ENCODE results near the gene PLBD1.

PLBD1 gene

GRCh38 chr12:14532152-14532551 is 35.5 kb downstream of the PLBD1 start:
- no peaks in the 10 kb centered on the region for H3K9me3 ChIP-seq (ENCODE audit: control insufficient read depth, insufficient read depth, low read length)
- H3K36me3 ChIP-seq (ENCODE audit: control insufficient read depth, insufficient read depth, low read length) = no peaks in the 10 kb centered on the region
- no peaks in the 10 kb centered on the region for H3K27me3 ChIP-seq (ENCODE audit: control insufficient read depth, insufficient read depth, low read length)
- H3K9ac ChIP-seq (ENCODE audit: low read depth, low read length) = no peak overlapping the region
- no peak overlapping the region for H3K4me3 ChIP-seq (ENCODE audit: low read depth, low read length)
- H3K4me1 ChIP-seq (ENCODE audit: control insufficient read depth, insufficient read depth, low read length) = no peaks in the 10 kb centered on the region

DNA sequence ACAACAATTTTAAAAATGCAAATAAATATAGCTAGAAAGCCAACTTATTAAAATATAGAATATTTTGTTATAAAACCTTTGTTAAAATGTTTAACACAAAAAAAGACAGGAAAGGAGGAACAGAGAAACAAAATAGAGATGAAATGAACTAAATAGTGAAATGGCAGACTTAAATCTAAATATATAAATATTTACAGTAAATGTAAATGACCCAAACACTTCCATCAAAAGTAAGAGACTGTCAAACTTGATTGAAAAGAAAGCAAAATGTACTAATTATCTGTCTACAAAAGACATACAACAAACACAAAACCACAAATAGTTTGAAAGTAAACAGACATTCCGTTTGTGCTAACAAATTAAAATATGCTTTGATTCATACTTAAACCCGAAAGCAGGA is 41.7 kb downstream of the PLBD1 start:
- no peaks in the 10 kb centered on the region for H3K36me3 ChIP-seq (ENCODE audit: control insufficient read depth, insufficient read depth, low read length)
- H3K9ac ChIP-seq (ENCODE audit: low read depth, low read length) = no peak overlapping the region
- H3K27me3 ChIP-seq (ENCODE audit: control insufficient read depth, insufficient read depth, low read length) = no peaks in the 10 kb centered on the region
- no peak overlapping the region for H3K4me3 ChIP-seq (ENCODE audit: low read depth, low read length)
- no peaks in the 10 kb centered on the region for H3K9me3 ChIP-seq (ENCODE audit: control insufficient read depth, insufficient read depth, low read length)
- H3K4me1 ChIP-seq (ENCODE audit: control insufficient read depth, insufficient read depth, low read length) = no peaks in the 10 kb centered on the region

DNA sequence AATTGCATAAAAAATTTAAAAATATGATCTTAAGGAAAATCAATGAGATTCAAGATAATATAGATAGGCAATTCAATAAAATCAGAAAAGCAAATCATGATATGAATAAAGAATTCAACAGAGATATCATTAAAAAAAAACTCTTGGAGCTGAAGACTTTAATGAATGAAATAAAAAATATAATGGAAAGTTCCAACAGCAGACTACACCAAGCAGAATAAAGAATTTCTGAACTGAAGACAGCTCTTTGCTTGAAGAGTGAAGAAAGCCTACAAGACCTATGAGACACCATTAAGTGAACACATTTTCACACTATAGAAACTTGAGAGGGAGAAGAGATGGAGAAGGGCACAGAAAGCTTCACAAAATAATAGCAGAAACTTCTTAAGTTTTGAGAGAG is 45.9 kb downstream of the PLBD1 start:
- no peak overlapping the region for H3K9ac ChIP-seq (ENCODE audit: low read depth, low read length)
- H3K4me3 ChIP-seq (ENCODE audit: low read depth, low read length) = no peak overlapping the region
- H3K36me3 ChIP-seq (ENCODE audit: control insufficient read depth, insufficient read depth, low read length) = no peaks in the 10 kb centered on the region

DNA sequence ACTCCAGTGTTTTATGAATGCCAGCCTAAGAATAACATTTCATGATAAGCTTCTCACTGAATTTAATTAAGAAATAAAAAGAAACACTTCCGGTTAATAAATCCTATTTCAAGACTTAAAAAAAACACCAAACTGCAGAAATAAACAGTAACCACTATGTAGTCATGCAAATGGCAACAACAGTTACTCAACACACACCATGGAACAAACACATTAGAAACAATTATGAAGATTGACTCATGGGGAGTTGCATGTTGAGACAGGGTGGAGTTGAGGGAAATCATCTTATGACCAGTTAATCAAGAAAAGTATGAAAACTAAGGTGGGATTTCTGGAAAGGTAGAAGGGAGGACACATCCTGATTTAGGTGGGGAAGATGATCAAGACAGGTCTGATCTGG is 52.7 kb downstream of the PLBD1 start:
- no peaks in the 10 kb centered on the region for H3K27me3 ChIP-seq (ENCODE audit: control insufficient read depth, insufficient read depth, low read length)
- H3K9ac ChIP-seq (ENCODE audit: low read depth, low read length) = no peak overlapping the region
- H3K36me3 ChIP-seq (ENCODE audit: control insufficient read depth, insufficient read depth, low read length) = no peaks in the 10 kb centered on the region
- no peaks in the 10 kb centered on the region for H3K9me3 ChIP-seq (ENCODE audit: control insufficient read depth, insufficient read depth, low read length)
- H3K4me1 ChIP-seq (ENCODE audit: control insufficient read depth, insufficient read depth, low read length) = peaks cover 3% of the 10 kb centered on the region
- no peak overlapping the region for H3K4me3 ChIP-seq (ENCODE audit: low read depth, low read length)

More for the DNA sequence above, 45.9 kb downstream of the PLBD1 start:
- Histone ChIP-seq H3K4me1 (ENCODE audit: control insufficient read depth, insufficient read depth, low read length) (no peaks in the 10 kb centered on the region), H3K27me3 (ENCODE audit: control insufficient read depth, insufficient read depth, low read length) (no peaks in the 10 kb centered on the region), H3K9me3 (ENCODE audit: control insufficient read depth, insufficient read depth, low read length) (no peaks in the 10 kb centered on the region)

- Histone ChIP-seq H3K36me3 (ENCODE audit: control insufficient read depth, insufficient read depth, low read length) (no peaks in the 10 kb centered on the region), H3K4me1 (ENCODE audit: control insufficient read depth, insufficient read depth, low read length) (peaks cover 3% of the 10 kb centered on the region), H3K9ac (ENCODE audit: low read depth, low read length) (no peak overlapping the region), H3K4me3 (ENCODE audit: low read depth, low read length) (no peak overlapping the region), H3K9me3 (ENCODE audit: control insufficient read depth, insufficient read depth, low read length) (no peaks in the 10 kb centered on the region), H3K27me3 (ENCODE audit: control insufficient read depth, insufficient read depth, low read length) (no peaks in the 10 kb centered on the region)
These were observed 53.4 kb downstream of the PLBD1 start for GRCh38 chr12:14514154-14514842.

GRCh38 chr12:14510574-14510973 is 57.1 kb downstream of the PLBD1 start:
- H3K9ac ChIP-seq (ENCODE audit: low read depth, low read length) = no peak overlapping the region
- H3K36me3 ChIP-seq (ENCODE audit: control insufficient read depth, insufficient read depth, low read length) = no peaks in the 10 kb centered on the region
- H3K9me3 ChIP-seq (ENCODE audit: control insufficient read depth, insufficient read depth, low read length) = no peaks in the 10 kb centered on the region
- no peak overlapping the region for H3K4me3 ChIP-seq (ENCODE audit: low read depth, low read length)
- H3K27me3 ChIP-seq (ENCODE audit: control insufficient read depth, insufficient read depth, low read length) = no peaks in the 10 kb centered on the region
- H3K4me1 ChIP-seq (ENCODE audit: control insufficient read depth, insufficient read depth, low read length) = peaks cover 3% of the 10 kb centered on the region

DNA sequence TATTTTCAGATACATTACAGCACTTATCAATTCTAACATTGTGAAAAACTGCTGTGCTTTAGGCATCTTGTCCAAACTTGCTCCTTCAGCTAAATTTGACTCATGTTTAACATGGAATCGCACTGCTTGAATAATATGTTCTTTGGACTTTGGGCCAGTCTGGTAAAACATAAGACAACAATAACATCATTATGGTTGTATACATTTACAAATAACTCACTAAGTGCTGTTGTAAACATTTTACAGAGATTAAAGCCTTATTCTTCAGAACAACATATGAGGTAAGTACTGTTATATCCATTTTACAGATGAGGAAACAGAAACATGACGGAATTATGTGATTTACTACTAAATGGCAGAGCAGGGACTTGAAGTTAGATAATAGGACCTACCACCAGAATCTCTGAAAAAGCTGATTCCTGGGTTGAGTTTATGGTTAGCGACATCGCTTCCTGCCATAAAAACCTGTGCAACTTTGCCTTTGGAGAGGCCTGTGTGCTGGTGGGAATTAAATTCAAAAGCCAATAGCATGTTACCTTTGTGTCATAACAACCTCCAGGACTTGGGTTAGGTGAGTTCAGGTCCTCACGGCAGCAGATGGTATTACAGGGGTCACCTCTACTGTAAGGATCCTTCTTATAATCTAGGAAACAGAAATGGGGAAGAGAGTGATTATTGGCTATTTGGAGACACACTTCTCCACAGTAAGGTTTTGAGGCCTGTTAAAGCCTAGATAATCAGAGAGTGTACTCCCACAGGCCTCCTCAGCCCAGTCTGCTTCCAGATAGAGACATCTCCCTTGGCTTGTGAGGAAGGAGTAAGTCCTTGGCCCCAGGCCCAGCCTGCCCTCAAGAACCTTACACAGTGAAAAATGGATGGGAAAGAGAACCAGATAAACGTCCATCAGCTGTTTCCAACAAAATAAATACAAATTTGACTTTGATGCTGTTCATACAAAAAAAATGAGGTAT is 61.8 kb downstream of the PLBD1 start:
- no peaks in the 10 kb centered on the region for H3K27me3 ChIP-seq (ENCODE audit: control insufficient read depth, insufficient read depth, low read length)
- no peak overlapping the region for H3K9ac ChIP-seq (ENCODE audit: low read depth, low read length)
- H3K9me3 ChIP-seq (ENCODE audit: control insufficient read depth, insufficient read depth, low read length) = no peaks in the 10 kb centered on the region
- H3K36me3 ChIP-seq (ENCODE audit: control insufficient read depth, insufficient read depth, low read length) = no peaks in the 10 kb centered on the region
- H3K4me1 ChIP-seq (ENCODE audit: control insufficient read depth, insufficient read depth, low read length) = peaks cover 6% of the 10 kb centered on the region
- H3K4me3 ChIP-seq (ENCODE audit: low read depth, low read length) = no peak overlapping the region

GRCh38 chr12:14495326-14495725 is 72.4 kb downstream of the PLBD1 start:
- Histone ChIP-seq H3K9me3 (ENCODE audit: control insufficient read depth, insufficient read depth, low read length) (no peaks in the 10 kb centered on the region), H3K9ac (ENCODE audit: low read depth, low read length) (no peak overlapping the region), H3K36me3 (ENCODE audit: control insufficient read depth, insufficient read depth, low read length) (peaks cover 9% of the 10 kb centered on the region), H3K4me1 (ENCODE audit: control insufficient read depth, insufficient read depth, low read length) (no peaks in the 10 kb centered on the region), H3K27me3 (ENCODE audit: control insufficient read depth, insufficient read depth, low read length) (no peaks in the 10 kb centered on the region), H3K4me3 (ENCODE audit: low read depth, low read length) (no peak overlapping the region)

- H3K4me3 ChIP-seq (ENCODE audit: low read depth, low read length) = no peak overlapping the region
- H3K36me3 ChIP-seq (ENCODE audit: control insufficient read depth, insufficient read depth, low read length) = peaks cover 17% of the 10 kb centered on the region
- H3K27me3 ChIP-seq (ENCODE audit: control insufficient read depth, insufficient read depth, low read length) = no peaks in the 10 kb centered on the region
- no peaks in the 10 kb centered on the region for H3K9me3 ChIP-seq (ENCODE audit: control insufficient read depth, insufficient read depth, low read length)
- H3K9ac ChIP-seq (ENCODE audit: low read depth, low read length) = no peak overlapping the region
- no peaks in the 10 kb centered on the region for H3K4me1 ChIP-seq (ENCODE audit: control insufficient read depth, insufficient read depth, low read length)
These were observed 84.8 kb downstream of the PLBD1 start for GRCh38 chr12:14482886-14483285.

DNA sequence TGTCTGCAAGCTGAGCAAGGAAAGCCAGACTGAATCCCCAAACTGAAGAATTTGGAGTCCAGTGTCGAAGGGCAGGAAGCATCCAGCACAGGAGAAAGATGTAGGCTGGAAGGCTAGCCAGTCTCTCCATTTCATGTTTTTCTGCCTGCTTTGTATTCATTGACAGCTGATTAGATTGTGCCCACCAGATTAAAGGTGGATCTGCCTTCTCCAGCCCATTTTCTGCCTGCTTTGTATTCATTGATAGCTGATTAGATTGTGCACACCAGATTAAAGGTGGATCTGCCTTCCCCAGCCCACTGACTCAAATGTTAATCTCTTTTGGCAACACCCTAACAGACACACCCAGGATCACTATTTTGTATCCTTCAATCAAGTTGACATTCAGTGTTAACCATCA is 85.3 kb downstream of the PLBD1 start:
- Histone ChIP-seq H3K4me1 (ENCODE audit: control insufficient read depth, insufficient read depth, low read length) (no peaks in the 10 kb centered on the region), H3K9ac (ENCODE audit: low read depth, low read length) (no peak overlapping the region), H3K27me3 (ENCODE audit: control insufficient read depth, insufficient read depth, low read length) (no peaks in the 10 kb centered on the region), H3K4me3 (ENCODE audit: low read depth, low read length) (no peak overlapping the region), H3K9me3 (ENCODE audit: control insufficient read depth, insufficient read depth, low read length) (no peaks in the 10 kb centered on the region), H3K36me3 (ENCODE audit: control insufficient read depth, insufficient read depth, low read length) (peaks cover 17% of the 10 kb centered on the region)

- Histone ChIP-seq H3K4me1 (ENCODE audit: control insufficient read depth, insufficient read depth, low read length) (no peaks in the 10 kb centered on the region), H3K4me3 (ENCODE audit: low read depth, low read length) (no peak overlapping the region), H3K9ac (ENCODE audit: low read depth, low read length) (no peak overlapping the region), H3K27me3 (ENCODE audit: control insufficient read depth, insufficient read depth, low read length) (no peaks in the 10 kb centered on the region), H3K36me3 (ENCODE audit: control insufficient read depth, insufficient read depth, low read length) (peaks cover 17% of the 10 kb centered on the region), H3K9me3 (ENCODE audit: control insufficient read depth, insufficient read depth, low read length) (no peaks in the 10 kb centered on the region)
These were observed 86.5 kb downstream of the PLBD1 start for GRCh38 chr12:14481201-14481600.

DNA sequence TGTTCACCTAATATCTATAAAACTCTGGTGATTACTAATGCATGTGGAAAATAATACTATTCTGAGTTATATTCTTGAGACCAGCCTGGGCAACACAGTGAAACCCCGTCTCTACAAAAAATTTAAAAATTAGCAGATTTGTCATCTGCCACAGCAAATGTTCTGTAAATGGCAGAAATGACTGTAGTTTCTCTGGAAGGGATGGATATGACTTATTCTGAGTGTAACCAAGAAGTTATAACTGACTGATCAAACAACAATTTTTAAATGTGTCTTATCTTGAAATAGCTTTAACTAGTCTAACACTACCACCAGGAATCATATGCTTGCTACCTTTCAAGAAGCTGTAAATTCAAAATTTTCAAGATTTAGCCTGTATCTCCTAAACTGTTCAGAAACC is 88.7 kb downstream of the PLBD1 start:
- H3K4me3 ChIP-seq (ENCODE audit: low read depth, low read length) = no peak overlapping the region
- H3K27me3 ChIP-seq (ENCODE audit: control insufficient read depth, insufficient read depth, low read length) = no peaks in the 10 kb centered on the region
- H3K9ac ChIP-seq (ENCODE audit: low read depth, low read length) = no peak overlapping the region
- H3K36me3 ChIP-seq (ENCODE audit: control insufficient read depth, insufficient read depth, low read length) = peaks cover 11% of the 10 kb centered on the region
- no peaks in the 10 kb centered on the region for H3K4me1 ChIP-seq (ENCODE audit: control insufficient read depth, insufficient read depth, low read length)
- H3K9me3 ChIP-seq (ENCODE audit: control insufficient read depth, insufficient read depth, low read length) = no peaks in the 10 kb centered on the region
